Esophagus squamous epithelium (tissue), 5 donors: ENCODE results near the gene USH2A. TPM values are rescaled to one million over a fixed set of nuclear protein-coding genes. Genes with fewer than 3 reads are reported as not detected.

Experiments
- DNase-seq: peaks from one replicate; lab custom pipeline; 2025; lab: John Stamatoyannopoulos, UW
- H3K27ac ChIP-seq, 4 donors: fragments of 200-600 bp; sonication (generic); one replicate each; pipeline ENCODE4 v1.5.1; 2016 to 2019; ENCODE audit warnings: mild to moderate bottlenecking in 1 of 4
- H3K27me3 ChIP-seq, 4 donors: fragments of 200-600 bp; sonication (generic); 1 replicate in 3 of 4; 2 replicates in 1 of 4; pipeline versions ENCODE4 v1.5.1 to v1.6.0; 2017 to 2021; ENCODE audit warnings: antibody characterized with exemption in 1 of 4
- H3K36me3 ChIP-seq, 3 donors: fragments of 200-600 bp; sonication (generic); one replicate each; pipeline ENCODE4 v1.5.1; 2016 to 2019
- H3K4me1 ChIP-seq, 3 donors: fragments of 200-600 bp; sonication (generic); one replicate each; pipeline ENCODE4 v1.5.1; 2017 to 2019
- H3K4me3 ChIP-seq, 4 donors: fragments of 200-600 bp; sonication (generic); 1 replicate in 3 of 4; 2 replicates in 1 of 4; pipeline ENCODE4 v1.5.1; 2016 to 2019; ENCODE audit warnings: mild to moderate bottlenecking in 2 of 4, moderate library complexity in 1 of 4
- H3K9me3 ChIP-seq, 3 donors: fragments of 200-600 bp; sonication (generic); one replicate each; pipeline ENCODE4 v1.5.1; 2016 to 2019
- CTCF ChIP-seq, 6 experiments: fragments of 450-650 bp in 4 of 6; fragments of 200-600 bp in 2 of 6; sonication (generic) in 2 of 6; IDR thresholded peaks; one replicate each; pipeline ENCODE4 v1.5.1; 2016 to 2019; ENCODE audit warnings: antibody characterized with exemption in 6 of 6, mild to moderate bottlenecking in 4 of 6, moderate library complexity in 4 of 6
- POLR2A ChIP-seq, 4 donors: fragments of 450-650 bp; IDR thresholded peaks; one replicate each; pipeline ENCODE4 v1.6.1; 2017; ENCODE audit warnings: antibody characterized with exemption in 4 of 4, mild to moderate bottlenecking in 4 of 4, moderate library complexity in 3 of 4
- WGBS, 2 donors: methylation state at CpG; one replicate each; pipeline ENCODE4 v1.1.5; 2018; 5-methylcytosine and 5-hydroxymethylcytosine counted together
- intact Hi-C: fragments of 100-400 bp; cut with DNase I; formaldehyde crosslinking; loops from one replicate; pipeline ENCODE4 v1.15.0; 2022
- total RNA-seq, 4 donors: library from RNA; depleted of rRNA; stranded (reverse); fragments of >200 nt; gene quantifications; one replicate each; pipeline ENCODE4 v1.1.0, GENCODE V29; 2016
- donor health status: DM: yes; HTN: yes; CAD: no.

The USH2A gene
- total RNA-seq, 4 donors from 2014 or later, result under 0.01 TPM; not detected in 3

- no peaks in the 10 kb centered on the region for H3K9me3 ChIP-seq
Measured at GRCh38 chr1:215900684-215901083, 522.6 kb downstream of the USH2A start.

GRCh38 chr1:215899901-215900300, 523.3 kb downstream of the USH2A start:
- 79 to 87% methylated on average over 5 of the region's 5 CpGs for WGBS, 2 donors
- intact Hi-C loops, result no loop called here
- DNase-seq, result no peak

More at GRCh38 chr1:215900684-215901083, 522.6 kb downstream of the USH2A start:
- Histone ChIP-seq H3K27ac (no peak overlapping the region), H3K36me3 (no peaks in the 10 kb centered on the region), H3K27me3 (no peaks in the 10 kb centered on the region), H3K4me3 (no peak overlapping the region), H3K4me1 (no peaks in the 10 kb centered on the region)
- TF ChIP-seq POLR2A (IDR thresholded peaks at IDR 0.05) (no peak), CTCF (IDR thresholded peaks at IDR 0.05) (no peak)
- intact Hi-C loops, result no loop called here
- 65 to 74% methylated on average over 6 of the region's 6 CpGs for WGBS, 2 donors
- no peak for DNase-seq

GRCh38 chr1:215895893-215896292, 527.4 kb downstream of the USH2A start:
- intact Hi-C loops, result no loop called here
- Histone ChIP-seq H3K36me3 (no peaks in the 10 kb centered on the region), H3K4me3 (no peak overlapping the region), H3K4me1 (no peaks in the 10 kb centered on the region), H3K27ac (no peak overlapping the region), H3K27me3 (no peaks in the 10 kb centered on the region), H3K9me3 (no peaks in the 10 kb centered on the region)
- TF ChIP-seq CTCF (IDR thresholded peaks at IDR 0.05) (no peak), POLR2A (IDR thresholded peaks at IDR 0.05) (no peak)
- 72 to 75% methylated on average over 3 of the region's 3 CpGs for WGBS, 2 donors
- no peak for DNase-seq

More at GRCh38 chr1:215899901-215900300, 523.3 kb downstream of the USH2A start:
- H3K27ac ChIP-seq, result no peak overlapping the region
- H3K36me3 ChIP-seq, result no peaks in the 10 kb centered on the region
- H3K4me3 ChIP-seq, result no peak overlapping the region
- no peaks in the 10 kb centered on the region for H3K9me3 ChIP-seq
- H3K27me3 ChIP-seq, result no peaks in the 10 kb centered on the region
- TF ChIP-seq CTCF (IDR thresholded peaks at IDR 0.05), result no peak
- TF ChIP-seq POLR2A (IDR thresholded peaks at IDR 0.05), result no peak
- H3K4me1 ChIP-seq, result no peaks in the 10 kb centered on the region

- no peaks in the 10 kb centered on the region for H3K27me3 ChIP-seq
- TF ChIP-seq CTCF (IDR thresholded peaks at IDR 0.05) (no peak), POLR2A (IDR thresholded peaks at IDR 0.05) (no peak)
- no peaks in the 10 kb centered on the region for H3K9me3 ChIP-seq
- H3K27ac ChIP-seq, result no peak overlapping the region
- no peaks in the 10 kb centered on the region for H3K4me1 ChIP-seq
- H3K4me3 ChIP-seq, result no peak overlapping the region
- no peaks in the 10 kb centered on the region for H3K36me3 ChIP-seq
- 60 to 69% methylated on average over 2 of the region's 2 CpGs for WGBS, 2 donors
- intact Hi-C loops, result no loop called here
- no peak for DNase-seq
Measured at GRCh38 chr1:215895276-215895675, 528.0 kb downstream of the USH2A start.

GRCh38 chr1:215894617-215895016, 528.6 kb downstream of the USH2A start:
- intact Hi-C loops, result no loop called here
- H3K4me3 ChIP-seq, result no peak overlapping the region
- no peaks in the 10 kb centered on the region for H3K36me3 ChIP-seq
- no peaks in the 10 kb centered on the region for H3K4me1 ChIP-seq
- WGBS, 2 donors, result 62 to 77% methylated on average over 4 of the region's 4 CpGs
- H3K9me3 ChIP-seq, result no peaks in the 10 kb centered on the region
- no peaks in the 10 kb centered on the region for H3K27me3 ChIP-seq
- no peak for TF ChIP-seq POLR2A (IDR thresholded peaks at IDR 0.05)
- no peak for TF ChIP-seq CTCF (IDR thresholded peaks at IDR 0.05)
- H3K27ac ChIP-seq, result no peak overlapping the region
- no peak for DNase-seq
